MG63 (cell line): ENCODE measurements around the gene NOTUM. TPM values are rescaled to one million over a fixed set of nuclear protein-coding genes. Genes with fewer than 3 reads are reported as not detected.

Experiments used
- DNase-seq: peaks from one replicate; pipeline ENCODE4 v3.0.0-alpha.2; 2020
- H3K27me3 ChIP-seq: fragments of 250-450 bp; sonication (Bioruptor Pico); 2 replicates; pipeline ENCODE4 v1.5.1; 2020; ENCODE audit warnings: mild to moderate bottlenecking, moderate library complexity
- H3K36me3 ChIP-seq: fragments of 250-450 bp; sonication (Bioruptor Pico); 2 replicates; pipeline ENCODE4 v1.5.1; 2020; ENCODE audit warnings: mild to moderate bottlenecking, moderate library complexity
- H3K4me3 ChIP-seq: fragments of 250-450 bp; sonication (Bioruptor Pico); 2 replicates; pipeline ENCODE4 v1.5.1; 2020; ENCODE audit warnings: mild to moderate bottlenecking, moderate library complexity
- H3K9me3 ChIP-seq: fragments of 250-450 bp; sonication (Bioruptor Pico); 2 replicates; pipeline ENCODE4 v1.5.1; 2020; ENCODE audit warnings: mild to moderate bottlenecking, moderate library complexity
- total RNA-seq: library from RNA; depleted of rRNA; stranded (reverse); fragments of >200 nt; shearing (Covaris generic); gene quantifications from 2 replicates; pipeline ENCODE4 v1.2.3, GENCODE V29; 2014; ENCODE audit warnings: low replicate concordance; rRNA removed

NOTUM gene
- 0.66 TPM in 1 of 2 replicates, not detected in the other for total RNA-seq

DNA sequence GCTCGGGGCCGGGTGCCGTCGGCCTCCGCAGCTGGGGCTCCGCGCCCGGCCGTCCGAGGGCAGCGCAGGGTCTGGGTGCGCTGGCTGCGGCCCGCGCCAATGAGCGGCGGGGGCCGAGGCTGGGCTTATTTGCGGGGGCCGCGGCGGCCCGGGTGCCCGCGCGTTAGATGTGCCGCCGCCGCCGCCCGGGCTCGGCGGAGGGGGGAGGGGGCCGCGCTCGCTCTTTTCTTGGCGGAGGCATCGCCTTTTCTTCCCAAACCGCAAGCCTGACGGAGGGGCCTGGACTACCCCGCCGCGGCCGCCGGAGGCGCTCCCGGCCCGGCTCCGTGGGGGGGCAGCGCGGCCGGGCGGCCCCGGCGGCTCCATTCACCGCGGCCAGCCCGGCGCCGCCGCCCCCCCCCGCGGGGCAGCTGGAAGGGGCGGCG, at the start of gene NOTUM:
Gene NOTUM (minus strand): TSS at position 101 of the 425 bp plus-strand sequence. CDS start 278 bp downstream, outside the sequence.
- H3K27me3 ChIP-seq: peaks cover 17% of the 10 kb centered on the region
- no peaks in the 10 kb centered on the region for H3K9me3 ChIP-seq
- no peaks in the 10 kb centered on the region for H3K36me3 ChIP-seq
- H3K4me3 ChIP-seq: peak within 1 kb of the TSS; percentile 24
- peak; percentile 65 for DNase-seq

DNA sequence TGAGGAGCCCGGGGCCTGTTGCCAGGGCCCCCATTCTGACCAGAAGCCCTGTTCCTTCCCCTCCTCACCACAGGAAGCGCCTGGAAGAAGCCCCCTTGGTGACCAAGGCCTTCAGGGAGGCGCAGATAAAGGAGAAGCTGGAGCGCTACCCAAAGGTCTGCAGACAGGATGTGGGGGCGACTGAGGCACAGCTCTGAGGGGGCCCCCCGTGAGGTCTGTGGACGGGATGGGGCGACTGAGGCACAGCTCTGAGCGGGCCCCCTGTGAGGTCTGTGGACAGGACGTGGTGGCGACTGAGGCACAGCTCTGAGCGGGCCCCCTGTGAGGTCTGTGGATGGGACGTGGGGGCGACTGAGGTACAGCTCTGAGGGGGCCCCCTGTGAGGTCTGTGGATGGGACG, 48.4 kb upstream of the NOTUM start:
- H3K4me3 ChIP-seq: no peak overlapping the region
- H3K36me3 ChIP-seq: peaks cover 6% of the 10 kb centered on the region
- H3K9me3 ChIP-seq: no peaks in the 10 kb centered on the region
- H3K27me3 ChIP-seq: no peaks in the 10 kb centered on the region
- no peak for DNase-seq

DNA sequence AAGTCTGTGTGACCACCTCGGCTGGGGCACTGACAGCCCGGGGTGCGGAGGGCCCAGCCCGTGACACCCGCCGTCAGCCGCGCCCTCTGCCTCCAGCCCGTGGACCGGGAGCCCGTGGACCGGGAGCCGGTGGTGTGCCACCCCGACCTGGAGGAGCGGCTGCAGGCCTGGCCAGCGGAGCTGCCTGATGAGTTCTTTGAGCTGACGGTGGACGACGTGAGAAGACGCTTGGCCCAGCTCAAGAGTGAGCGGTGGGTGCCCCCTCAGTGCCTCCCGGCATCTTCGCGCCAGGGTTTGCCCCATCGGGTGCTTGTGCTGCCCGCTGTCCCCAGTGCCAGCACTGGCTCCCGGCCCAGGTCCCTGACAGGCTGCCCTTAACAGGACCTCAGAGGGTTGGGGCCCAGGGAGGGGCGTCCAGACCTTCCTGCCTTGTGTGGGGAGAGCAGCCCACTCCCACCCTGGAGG, 48.0 kb upstream of the NOTUM start:
- Histone ChIP-seq H3K36me3 (peaks cover 8% of the 10 kb centered on the region), H3K4me3 (no peak overlapping the region), H3K27me3 (no peaks in the 10 kb centered on the region), H3K9me3 (no peaks in the 10 kb centered on the region)
- no peak for DNase-seq

GRCh38 chr17:82008258-82008940, 47.4 kb upstream of the NOTUM start:
- H3K36me3 ChIP-seq: peaks cover 8% of the 10 kb centered on the region
- no peak for DNase-seq
- H3K27me3 ChIP-seq: no peaks in the 10 kb centered on the region
- no peaks in the 10 kb centered on the region for H3K9me3 ChIP-seq
- H3K4me3 ChIP-seq: no peak overlapping the region

DNA sequence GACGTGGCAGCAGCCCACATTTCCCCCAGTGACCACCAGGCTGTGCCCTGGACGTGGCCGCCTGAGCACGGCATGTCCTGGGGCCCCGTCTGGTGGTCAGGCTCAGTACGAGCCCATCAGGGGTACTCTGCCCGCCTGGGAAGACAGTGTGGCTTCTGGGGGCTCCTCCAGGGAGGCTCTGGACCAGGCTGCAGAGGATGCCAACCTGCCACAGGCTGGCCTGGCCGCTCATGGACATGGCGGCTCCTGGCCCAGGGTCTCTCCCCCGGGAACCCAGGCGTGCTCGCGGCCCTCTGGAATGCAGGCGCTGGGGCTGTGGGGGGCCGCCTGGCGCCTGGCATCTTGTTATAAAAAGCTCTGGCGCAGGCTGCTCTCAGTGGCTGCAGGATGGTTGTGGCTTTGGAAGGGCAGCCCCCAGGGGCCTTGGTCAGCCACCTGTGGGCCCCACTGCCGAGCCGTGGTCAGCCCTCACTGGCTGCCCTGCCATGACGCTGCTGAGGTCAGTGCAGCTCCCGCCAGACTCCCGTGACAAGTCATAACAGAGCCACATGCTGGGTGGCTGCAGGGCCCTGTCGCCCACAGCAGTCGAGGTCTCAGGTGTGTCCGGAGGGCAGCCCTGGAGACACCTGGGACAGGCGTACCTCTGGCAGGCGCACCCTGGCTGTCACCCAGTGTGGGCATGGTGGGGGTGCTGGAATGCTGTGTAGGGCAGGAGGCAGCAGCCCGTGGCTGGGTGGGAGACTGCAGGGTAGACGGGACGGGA, 46.7 kb upstream of the NOTUM start:
- no peaks in the 10 kb centered on the region for H3K9me3 ChIP-seq
- H3K4me3 ChIP-seq: no peak overlapping the region
- no peaks in the 10 kb centered on the region for H3K27me3 ChIP-seq
- peaks cover 11% of the 10 kb centered on the region for H3K36me3 ChIP-seq
- no peak for DNase-seq

GRCh38 chr17:82007228-82007494, 46.2 kb upstream of the NOTUM start:
- H3K36me3 ChIP-seq: peaks cover 11% of the 10 kb centered on the region
- DNase-seq: no peak
- H3K4me3 ChIP-seq: no peak overlapping the region
- no peaks in the 10 kb centered on the region for H3K27me3 ChIP-seq
- no peaks in the 10 kb centered on the region for H3K9me3 ChIP-seq

- no peaks in the 10 kb centered on the region for H3K9me3 ChIP-seq
- peak; percentile 85 for DNase-seq
- no peak overlapping the region for H3K4me3 ChIP-seq
- peaks cover 11% of the 10 kb centered on the region for H3K36me3 ChIP-seq
- no peaks in the 10 kb centered on the region for H3K27me3 ChIP-seq
These were observed 45.7 kb upstream of the NOTUM start for GRCh38 chr17:82006468-82007227.

- DNase-seq: no peak
- Histone ChIP-seq H3K9me3 (no peaks in the 10 kb centered on the region), H3K4me3 (no peak overlapping the region), H3K36me3 (peaks cover 11% of the 10 kb centered on the region), H3K27me3 (no peaks in the 10 kb centered on the region)
These were observed 44.8 kb upstream of the NOTUM start for GRCh38 chr17:82005701-82006348.

DNA sequence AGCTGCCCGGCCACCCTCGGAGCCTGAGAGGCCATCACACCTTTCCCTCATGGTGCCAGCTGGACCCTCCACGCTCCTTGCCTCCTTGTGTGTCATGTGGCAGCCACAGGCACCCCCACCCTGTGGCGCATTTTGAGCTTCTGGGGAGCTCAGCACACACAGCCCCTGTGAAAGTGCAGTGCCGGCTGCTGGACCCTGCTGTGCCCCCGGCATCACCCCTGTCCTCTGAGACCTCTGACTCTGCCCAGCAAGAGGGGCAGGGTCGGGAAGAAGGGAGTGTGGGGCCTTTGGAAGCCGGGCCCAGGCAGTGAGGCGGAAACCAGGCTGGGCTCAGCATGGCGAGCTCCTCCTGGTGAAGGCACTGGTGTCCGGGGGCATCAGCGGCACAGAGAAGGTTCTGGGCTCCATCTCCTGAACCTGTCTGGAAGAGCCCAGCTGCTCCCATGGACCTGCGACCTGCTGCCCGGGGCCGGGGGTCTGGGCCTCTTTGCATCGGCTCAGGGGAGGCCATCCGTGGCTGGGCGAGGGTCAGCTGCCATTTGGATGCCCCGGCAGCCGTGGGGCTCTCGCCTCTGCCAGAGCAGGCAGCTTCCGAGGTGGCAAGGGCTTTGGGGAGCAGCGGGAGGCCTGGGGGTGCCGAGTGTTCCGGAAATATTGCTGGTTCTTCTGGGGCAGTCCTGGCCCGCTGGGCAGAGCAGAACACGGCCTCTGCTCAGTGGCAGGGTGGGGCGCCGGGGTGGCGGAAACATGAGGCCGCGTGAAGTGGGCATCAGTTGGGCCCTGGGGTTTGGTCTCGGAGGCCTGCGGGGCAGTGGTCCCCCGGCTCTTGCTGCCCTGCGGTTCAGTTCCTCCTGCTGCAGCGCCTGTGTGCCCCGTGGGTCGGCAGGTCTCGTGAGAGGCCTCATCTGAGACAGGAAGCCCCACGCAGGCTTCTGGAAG, 43.8 kb upstream of the NOTUM start:
- H3K9me3 ChIP-seq: no peaks in the 10 kb centered on the region
- no peak for DNase-seq
- no peak overlapping the region for H3K4me3 ChIP-seq
- no peaks in the 10 kb centered on the region for H3K27me3 ChIP-seq
- peaks cover 11% of the 10 kb centered on the region for H3K36me3 ChIP-seq

DNA sequence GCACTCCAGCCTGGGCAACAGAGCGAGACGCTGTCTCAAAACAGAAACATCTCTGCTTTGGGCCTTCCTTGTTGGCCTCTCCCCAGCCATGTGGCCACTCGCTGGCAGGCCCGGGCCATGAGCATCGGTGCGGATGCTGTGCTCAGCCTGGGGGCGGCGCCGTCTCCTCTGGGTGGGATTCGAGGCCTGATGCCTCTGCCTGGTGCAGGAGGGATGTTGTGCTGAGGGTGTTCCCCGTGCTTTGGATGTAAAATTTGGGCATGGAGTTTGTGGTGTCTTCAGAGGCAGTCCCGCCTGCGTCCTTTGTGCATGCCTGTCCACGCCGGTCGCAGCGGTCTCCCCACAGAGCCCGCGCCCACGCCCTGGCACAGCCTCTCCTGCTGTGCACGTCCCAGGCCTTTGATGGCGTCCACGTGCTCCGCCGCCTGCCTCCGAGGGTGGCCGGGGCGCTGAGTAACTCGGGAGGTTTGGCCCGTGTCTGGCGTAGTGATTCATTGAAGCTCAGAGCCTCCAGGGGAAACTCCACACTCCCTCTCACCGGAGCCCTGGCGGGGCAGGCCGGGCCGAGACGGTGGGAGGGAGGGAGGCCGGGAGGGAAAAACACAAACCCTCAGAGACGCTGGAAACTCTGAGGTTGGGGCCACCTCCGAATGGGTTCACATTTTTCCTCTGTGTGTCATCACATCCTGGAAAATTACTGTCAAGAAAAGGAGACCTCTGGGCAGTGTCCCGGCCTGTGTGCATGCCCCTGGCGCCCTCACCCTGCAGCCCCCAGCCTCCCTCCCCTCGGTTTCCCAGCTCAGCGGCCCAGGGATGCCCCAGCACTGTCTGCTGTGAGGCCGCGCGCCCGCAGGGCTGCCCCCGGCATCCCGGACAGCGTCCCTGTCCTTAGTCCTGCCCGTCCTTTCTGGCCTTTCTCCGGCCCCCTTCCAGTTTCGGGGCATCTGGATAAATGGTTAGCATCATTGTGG, 42.7 kb upstream of the NOTUM start:
- Histone ChIP-seq H3K4me3 (no peak overlapping the region), H3K36me3 (peaks cover 11% of the 10 kb centered on the region), H3K9me3 (no peaks in the 10 kb centered on the region), H3K27me3 (no peaks in the 10 kb centered on the region)
- DNase-seq: peak; percentile 99

DNA sequence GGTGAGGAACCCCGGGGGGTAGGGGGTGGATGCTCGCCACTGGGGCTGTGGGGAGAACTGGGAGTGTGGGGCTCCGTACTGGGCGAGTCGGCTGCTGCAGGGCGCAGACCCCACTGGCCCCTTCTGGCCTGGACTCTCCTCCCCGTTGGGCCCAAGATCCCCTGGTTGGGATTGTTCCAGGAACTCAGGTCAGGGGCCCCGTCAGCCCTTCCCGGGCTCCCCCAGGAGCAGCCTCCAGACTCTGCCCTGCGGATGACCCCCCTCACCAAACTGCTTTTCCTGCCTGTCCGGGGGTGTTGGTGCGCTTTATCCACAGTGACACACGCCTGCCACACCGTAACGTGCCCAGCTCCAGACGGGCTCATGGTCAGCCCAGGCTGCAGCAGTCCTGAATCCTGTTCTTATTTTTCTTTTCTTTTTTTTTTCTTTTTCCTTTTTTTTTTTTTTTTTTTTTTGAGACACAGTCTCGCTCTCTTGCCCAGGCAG, 40.6 kb upstream of the NOTUM start:
- no peak for DNase-seq
- H3K27me3 ChIP-seq: no peaks in the 10 kb centered on the region
- peaks cover 7% of the 10 kb centered on the region for H3K36me3 ChIP-seq
- H3K4me3 ChIP-seq: no peak overlapping the region
- H3K9me3 ChIP-seq: no peaks in the 10 kb centered on the region

DNA sequence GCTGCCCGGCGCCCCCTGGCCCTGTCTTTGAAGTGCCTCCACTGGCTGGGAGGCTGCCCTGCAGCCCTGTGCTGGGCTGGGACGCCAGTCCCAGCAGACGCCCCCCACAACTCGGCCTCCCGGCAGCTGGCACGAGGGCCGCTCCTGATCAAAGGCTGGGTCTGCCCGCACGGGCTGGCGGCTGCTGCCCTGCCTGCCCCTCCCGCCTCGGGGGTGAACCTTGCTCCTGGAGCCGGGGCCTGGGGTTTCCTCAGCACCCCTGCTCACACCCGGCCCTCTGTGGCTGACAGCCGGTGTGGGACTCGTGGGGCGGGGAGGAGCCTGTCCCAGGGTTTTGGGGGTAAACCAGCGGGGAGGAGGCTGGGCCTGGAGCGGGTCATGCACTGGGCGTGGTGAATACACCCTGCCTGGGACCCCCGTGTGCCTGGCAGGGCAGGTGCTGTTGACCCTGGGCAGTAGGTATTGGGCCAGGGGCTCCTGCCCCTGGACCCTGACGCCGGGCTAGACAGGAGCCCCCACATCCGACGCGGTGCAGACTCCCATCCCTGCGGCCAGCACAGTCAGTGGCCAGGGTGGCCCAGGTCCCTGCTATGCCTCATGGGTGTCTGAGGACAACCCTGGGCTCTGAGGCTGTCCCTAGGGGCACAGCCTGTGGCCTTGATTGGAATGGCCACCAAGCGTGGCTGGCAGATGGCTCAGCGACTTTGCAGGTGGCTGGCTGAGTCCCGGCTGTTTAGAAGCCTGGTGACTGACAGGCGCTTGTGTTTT, 40.0 kb upstream of the NOTUM start:
- Histone ChIP-seq H3K27me3 (no peaks in the 10 kb centered on the region), H3K4me3 (no peak overlapping the region), H3K9me3 (no peaks in the 10 kb centered on the region), H3K36me3 (peaks cover 7% of the 10 kb centered on the region)
- no peak for DNase-seq

- Histone ChIP-seq H3K27me3 (no peaks in the 10 kb centered on the region), H3K9me3 (no peaks in the 10 kb centered on the region), H3K4me3 (no peak overlapping the region), H3K36me3 (peaks cover 8% of the 10 kb centered on the region)
- no peak for DNase-seq
These were observed 39.2 kb upstream of the NOTUM start for GRCh38 chr17:81999976-82000802.
